Midbrain (tissue), 1 donor: Measurements from ENCODE around the gene SNX14.
"Not testable (repeated sequence)": the region's sequence is repeated elsewhere in the genome, so short reads cannot be mapped to it uniquely, and the experiment has no call there.

Experiments used
- DNase-seq: peaks from one replicate; lab custom pipeline; 2025; lab: John Stamatoyannopoulos, UW

The SNX14 gene

GRCh38 chr6:85582832-85583231, 10.8 kb downstream of the SNX14 start:
- DNase-seq, result not testable (repeated sequence)

- DNase-seq, result no peak
These were observed 12.1 kb downstream of the SNX14 start for GRCh38 chr6:85581572-85581971.

GRCh38 chr6:85580878-85581267, 12.8 kb downstream of the SNX14 start:
- DNase-seq, result no peak

GRCh38 chr6:85580118-85580877, 13.4 kb downstream of the SNX14 start:
- DNase-seq, result no peak

- no peak for DNase-seq
These were observed 14.1 kb downstream of the SNX14 start for GRCh38 chr6:85579581-85579980.

- no peak for DNase-seq
These were observed 17.2 kb downstream of the SNX14 start for GRCh38 chr6:85576476-85576875.

GRCh38 chr6:85574932-85575598, 18.6 kb downstream of the SNX14 start:
- DNase-seq, result no peak

- DNase-seq, result no peak
These were observed 24.3 kb downstream of the SNX14 start for GRCh38 chr6:85569323-85569722.

- DNase-seq, result no peak
These were observed 25.2 kb downstream of the SNX14 start for GRCh38 chr6:85568411-85568810.

- no peak for DNase-seq
These were observed 27.9 kb downstream of the SNX14 start for GRCh38 chr6:85565736-85566135.

GRCh38 chr6:85564223-85564622, 29.4 kb downstream of the SNX14 start:
- DNase-seq, result not testable (repeated sequence)

- no peak for DNase-seq
These were observed 31.8 kb downstream of the SNX14 start for GRCh38 chr6:85561750-85562357.

- DNase-seq, result no peak
These were observed 36.5 kb downstream of the SNX14 start for GRCh38 chr6:85556992-85557668.

- DNase-seq, result no peak
These were observed 41.0 kb downstream of the SNX14 start for GRCh38 chr6:85552652-85553051.

- DNase-seq, result no peak
These were observed 42.4 kb downstream of the SNX14 start for GRCh38 chr6:85551264-85551663.

- DNase-seq, result no peak
These were observed 45.9 kb downstream of the SNX14 start for GRCh38 chr6:85547719-85548118.

- no peak for DNase-seq
These were observed 48.9 kb downstream of the SNX14 start for GRCh38 chr6:85544776-85545175.

GRCh38 chr6:85537055-85537494, 56.6 kb downstream of the SNX14 start:
- DNase-seq, result no peak

GRCh38 chr6:85524281-85524680, 69.4 kb downstream of the SNX14 start:
- not testable (repeated sequence) for DNase-seq

GRCh38 chr6:85516168-85516567, 77.5 kb downstream of the SNX14 start:
- DNase-seq, result no peak

- DNase-seq, result no peak
These were observed 87.1 kb downstream of the SNX14 start for GRCh38 chr6:85506441-85507093.
